ENCODE data around the gene LGR4. TPM values are rescaled to one million over a fixed set of nuclear protein-coding genes. Genes with fewer than 3 reads are reported as not detected.

LGR4 gene
- total and polyA plus RNA-seq, 2 donors (not counting 1 experiment from before 2014, with no cell fraction given) = 0.92 to 3.3 TPM

GRCh38 chr11:27470826-27471588, 1.6 kb downstream of the LGR4 start:
- peak overlapping the region; percentile 94 for H3K4me2 ChIP-seq (replicated peaks; ENCODE audit: low read depth, low read length, poor library complexity, severe bottlenecking)
- no peaks in the 10 kb centered on the region for H3K9me3 ChIP-seq (ENCODE audit: control extremely low read depth in 1 of 3, control insufficient read depth in 2 of 3, insufficient read depth in 1 of 3, low read length in 2 of 3)
- H3K79me2 ChIP-seq (ENCODE audit: control insufficient read depth, insufficient read depth, low read length) = no peaks in the 10 kb centered on the region
- no peak overlapping the region for H3K27ac ChIP-seq (ENCODE audit: low read length in 2 of 2)
- Mint-ChIP-seq H3K9me3 (ENCODE audit: insufficient read depth) (no peaks in the 10 kb centered on the region), H3K4me3 (peak overlapping the region; percentile 92), H3K27me3 (peaks cover 11% of the 10 kb centered on the region), H3K27ac (no peak overlapping the region), H3K4me1 (peaks cover 22% of the 10 kb centered on the region)
- DNase-seq = no peak
- no peaks in the 10 kb centered on the region for H3K36me3 ChIP-seq (replicated peaks in 1 of 2; ENCODE audit: control extremely low read depth in 1 of 2, control insufficient read depth in 1 of 2, extremely low read depth in 1 of 2, insufficient read depth in 2 of 2, low read length in 1 of 2)
- peak overlapping the region; percentile 70 for H3K9ac ChIP-seq (ENCODE audit: low read length)
- no peaks in the 10 kb centered on the region for H4K20me1 ChIP-seq (ENCODE audit: control insufficient read depth, insufficient read depth, low read length, poor library complexity, severe bottlenecking)
- TF ChIP-seq CTCF (IDR thresholded peaks at IDR 0.05) (no peak), EZH2 (IDR thresholded peaks at IDR 0.05; ENCODE audit: borderline replicate concordance, insufficient read depth, low read depth, low read length, poor library complexity, severe bottlenecking) (no peak)
- ChIA-PET CTCF (interaction anchor here (2.5 kb wide), 1 partner anchor 15 kb away, joined by 13 read pairs; no protein-coding TSS in a partner anchor), POLR2A (no interaction called here)
- peak overlapping the region; percentile 52 to 72 (median 66) for H3K4me3 ChIP-seq (ENCODE audit: control extremely low read depth in 1 of 5, extremely low read depth in 1 of 5, insufficient read depth in 1 of 5, low read depth in 2 of 5, low read length in 4 of 5)
- WGBS (ENCODE audit: insufficient coverage) = 35% methylated on average over 20 of the region's 21 CpGs
- peak overlapping the region; percentile 71 for H2AFZ ChIP-seq (ENCODE audit: insufficient read depth, low read depth, low read length, poor library complexity, severe bottlenecking)
- ATAC-seq (ENCODE audit: low read depth) = no peak
- peaks cover 0 to 8% (median 0%) of the 10 kb centered on the region in 4 experiments for H3K27me3 ChIP-seq (replicated peaks in 1 of 4; ENCODE audit: control extremely low read depth in 1 of 4, control insufficient read depth in 3 of 4, insufficient read depth in 4 of 4, low read length in 3 of 4)
- peaks cover 11% of the 10 kb centered on the region in 2 donors for H3K4me1 ChIP-seq (ENCODE audit: control insufficient read depth in 2 of 2, insufficient read depth in 2 of 2, low read length in 2 of 2)
- intact Hi-C loops (cut with micrococcal nuclease) = no loop called here

- H3K36me3 ChIP-seq (replicated peaks in 1 of 2; ENCODE audit: control extremely low read depth in 1 of 2, control insufficient read depth in 1 of 2, extremely low read depth in 1 of 2, insufficient read depth in 2 of 2, low read length in 1 of 2) = no peaks in the 10 kb centered on the region
- H3K27ac ChIP-seq (ENCODE audit: low read length in 2 of 2) = no peak overlapping the region
- ChIA-PET POLR2A (no interaction called here), CTCF (no interaction called here)
- WGBS (ENCODE audit: insufficient coverage) = 100% methylated on average over 1 of the region's 3 CpGs
- H3K79me2 ChIP-seq (ENCODE audit: control insufficient read depth, insufficient read depth, low read length) = no peaks in the 10 kb centered on the region
- TF ChIP-seq CTCF (IDR thresholded peaks at IDR 0.05) (no peak), EZH2 (IDR thresholded peaks at IDR 0.05; ENCODE audit: borderline replicate concordance, insufficient read depth, low read depth, low read length, poor library complexity, severe bottlenecking) (no peak)
- no peak overlapping the region for H3K4me3 ChIP-seq (ENCODE audit: control extremely low read depth in 1 of 5, extremely low read depth in 1 of 5, insufficient read depth in 1 of 5, low read depth in 2 of 5, low read length in 4 of 5)
- intact Hi-C loops (cut with micrococcal nuclease) = no loop called here
- H3K4me3 Mint-ChIP-seq = peak overlapping the region; percentile 12
- peaks cover 11% of the 10 kb centered on the region for H3K27me3 Mint-ChIP-seq
- H3K27me3 ChIP-seq (replicated peaks in 1 of 4; ENCODE audit: control extremely low read depth in 1 of 4, control insufficient read depth in 3 of 4, insufficient read depth in 4 of 4, low read length in 3 of 4) = peaks cover 0 to 8% (median 0%) of the 10 kb centered on the region in 4 experiments
- no peaks in the 10 kb centered on the region for H4K20me1 ChIP-seq (ENCODE audit: control insufficient read depth, insufficient read depth, low read length, poor library complexity, severe bottlenecking)
- ATAC-seq (ENCODE audit: low read depth) (no peak), DNase-seq (no peak)
- H3K4me1 ChIP-seq (ENCODE audit: control insufficient read depth in 2 of 2, insufficient read depth in 2 of 2, low read length in 2 of 2) = peaks cover 11% of the 10 kb centered on the region in 2 donors
- H3K9me3 Mint-ChIP-seq (ENCODE audit: insufficient read depth) = no peaks in the 10 kb centered on the region
- no peak overlapping the region for H3K27ac Mint-ChIP-seq
- H3K9me3 ChIP-seq (ENCODE audit: control extremely low read depth in 1 of 3, control insufficient read depth in 2 of 3, insufficient read depth in 1 of 3, low read length in 2 of 3) = no peaks in the 10 kb centered on the region
- no peak overlapping the region for H3K4me2 ChIP-seq (replicated peaks; ENCODE audit: low read depth, low read length, poor library complexity, severe bottlenecking)
- H3K9ac ChIP-seq (ENCODE audit: low read length) = no peak overlapping the region
- H2AFZ ChIP-seq (ENCODE audit: insufficient read depth, low read depth, low read length, poor library complexity, severe bottlenecking) = no peak overlapping the region
- peaks cover 22% of the 10 kb centered on the region for H3K4me1 Mint-ChIP-seq
These were observed 2.4 kb downstream of the LGR4 start for GRCh38 chr11:27470166-27470565.
